ENCODE measurements around the gene CRY2. TPM values are rescaled to one million over a fixed set of nuclear protein-coding genes. Genes with fewer than 3 reads are reported as not detected.

Gene CRY2
- total RNA-seq, 2 donors from 2014 or later, result 18.5 to 30.2 TPM

- Histone ChIP-seq H3K4me3 (no peak overlapping the region), H3K4me1 (no peaks in the 10 kb centered on the region), H3K27me3 (no peaks in the 10 kb centered on the region), H3K9me3 (no peaks in the 10 kb centered on the region), H3K9ac (ENCODE audit: low read depth in 2 of 2, low read length in 2 of 2) (no peak overlapping the region), H3K27ac (no peak overlapping the region), H3K36me3 (no peaks in the 10 kb centered on the region)
- no peak for DNase-seq
- intact Hi-C loops (cut with DNase I), result no loop called here
- no peak for TF ChIP-seq CTCF (IDR thresholded peaks at IDR 0.05)
These were observed 82.3 kb downstream of the CRY2 start for GRCh38 chr11:45929486-45930030.

- DNase-seq, result peak; percentile 74
- Histone ChIP-seq H3K9ac (ENCODE audit: low read depth in 2 of 2, low read length in 2 of 2) (no peak overlapping the region), H3K36me3 (no peaks in the 10 kb centered on the region), H3K4me1 (no peaks in the 10 kb centered on the region), H3K9me3 (no peaks in the 10 kb centered on the region), H3K27ac (no peak overlapping the region), H3K27me3 (no peaks in the 10 kb centered on the region), H3K4me3 (no peak overlapping the region)
- intact Hi-C loops (cut with DNase I), result no loop called here
- no peak for TF ChIP-seq CTCF (IDR thresholded peaks at IDR 0.05)
These were observed 82.9 kb downstream of the CRY2 start for GRCh38 chr11:45930031-45930794.

- H3K4me1 ChIP-seq, result no peaks in the 10 kb centered on the region
These were observed 83.8 kb downstream of the CRY2 start for GRCh38 chr11:45930951-45931570.

GRCh38 chr11:45931739-45932138 is 84.5 kb downstream of the CRY2 start:
- DNase-seq, result no peak
- Histone ChIP-seq H3K27ac (no peak overlapping the region), H3K27me3 (no peaks in the 10 kb centered on the region), H3K4me1 (no peaks in the 10 kb centered on the region), H3K9me3 (no peaks in the 10 kb centered on the region), H3K36me3 (no peaks in the 10 kb centered on the region), H3K9ac (ENCODE audit: low read depth in 2 of 2, low read length in 2 of 2) (no peak overlapping the region), H3K4me3 (no peak overlapping the region)
- no peak for TF ChIP-seq CTCF (IDR thresholded peaks at IDR 0.05)
- intact Hi-C loops (cut with DNase I), result no loop called here

More at GRCh38 chr11:45930951-45931570, 83.8 kb downstream of the CRY2 start:
- no peaks in the 10 kb centered on the region for H3K9me3 ChIP-seq
- H3K36me3 ChIP-seq, result no peaks in the 10 kb centered on the region
- H3K4me3 ChIP-seq, result no peak overlapping the region
- no peak overlapping the region for H3K27ac ChIP-seq
- H3K9ac ChIP-seq (ENCODE audit: low read depth in 2 of 2, low read length in 2 of 2), result no peak overlapping the region
- no peak for DNase-seq
- no peak for TF ChIP-seq CTCF (IDR thresholded peaks at IDR 0.05)
- no peaks in the 10 kb centered on the region for H3K27me3 ChIP-seq
- intact Hi-C loops (cut with DNase I), result no loop called here

GRCh38 chr11:45932217-45932616 is 84.9 kb downstream of the CRY2 start:
- no peak overlapping the region for H3K27ac ChIP-seq
- no peak overlapping the region for H3K4me3 ChIP-seq
- no peak overlapping the region for H3K9ac ChIP-seq (ENCODE audit: low read depth in 2 of 2, low read length in 2 of 2)
- no peaks in the 10 kb centered on the region for H3K27me3 ChIP-seq
- TF ChIP-seq CTCF (IDR thresholded peaks at IDR 0.05), result no peak
- H3K9me3 ChIP-seq, result no peaks in the 10 kb centered on the region
- H3K4me1 ChIP-seq, result no peaks in the 10 kb centered on the region
- intact Hi-C loops (cut with DNase I), result no loop called here
- no peaks in the 10 kb centered on the region for H3K36me3 ChIP-seq
- no peak for DNase-seq

Other genes with a start within 250 kb of the CRY2 start
- under 1 TPM; 0.54 to 0.58 TPM for gene CHST1, start 181.9 kb upstream of the CRY2 start, total RNA-seq
- 10 to 100 TPM; 37.5 to 45.2 TPM for gene SLC35C1, start 42.3 kb upstream of the CRY2 start, total RNA-seq
- 1 to 10 TPM; 2.4 to 3.6 TPM for gene MAPK8IP1, start 38.2 kb downstream of the CRY2 start, total RNA-seq
- gene FREY1, start 59.8 kb downstream of the CRY2 start, total RNA-seq, result 1 to 10 TPM in 1 of 2 donors, not detected in 1; 1.1 TPM
- 10 to 100 TPM; 30.0 to 44.9 TPM for gene PEX16, start 70.4 kb downstream of the CRY2 start, total RNA-seq
- 1 to 10 TPM; 4.1 to 7.5 TPM for gene LARGE2, start 75.2 kb downstream of the CRY2 start, total RNA-seq